HepG2 (cell line): Measurements from ENCODE around the gene KLHDC4. TPM values are rescaled to one million over a fixed set of nuclear protein-coding genes. Genes with fewer than 3 reads are reported as not detected.

Experiments used
- ATAC-seq: fragments of 200-7000 bp; cut with Tn5 transposase; 3 replicates; pipeline ENCODE4 v1.9.1; 2020; ENCODE audit warnings: mild to moderate bottlenecking, moderate library complexity
- BruUV-seq: library from RNA; stranded (reverse); fragments of 400-500 nt; replicated peaks from 2 replicates; lab custom pipeline; 2021; lab: Mats Ljungman, UMichigan
- CTCF ChIA-PET: fragments of 300-600 bp; formaldehyde crosslinking; extraction: SDS; loops from one replicate; lab custom pipeline; 2021; ENCODE audit warnings: low total read pairs, inconsistent platforms, low intra/inter-chr PET ratio; lab: Yijun Ruan, JAX
- POLR2A ChIA-PET: fragments of 350-600 bp; sonication (Branson Sonifier 250); formaldehyde crosslinking; loops from one replicate; lab custom pipeline; 2020; ENCODE audit warnings: antibody characterized with exemption, inconsistent platforms; lab: Yijun Ruan, JAX
- DNase-seq: peaks from one replicate; pipeline ENCODE4 v3.0.0-alpha.2; 2015; ENCODE audit warnings: low spot score
- FAIRE-seq: peaks from 3 replicates; lab custom pipeline; 2011; peaks lifted over from hg19 to GRCh38; lab: Jason Lieb, UNC
- H2AFZ ChIP-seq: one replicate; pipeline ENCODE4 v1.6.1; 2011; ENCODE audit warnings: low read length, inconsistent platforms
- H3K27ac ChIP-seq: fragments of 300-600 bp; 3 replicates; pipeline ENCODE4 v1.8.0; 2011; ENCODE audit warnings: mixed run types, mild to moderate bottlenecking, mixed read lengths, low read length, inconsistent platforms; ENCODE audit not compliant: insufficient read depth; ENCODE audit errors: extremely low read length
- H3K27me3 ChIP-seq, 2 experiments: fragments of 200-600 bp in 1 of 2; 2 replicates in 1 of 2; 3 replicates in 1 of 2; pipeline versions ENCODE4 v1.6.0 to v1.8.0; 2011; ENCODE audit warnings: low read length in 2 of 2, mild to moderate bottlenecking in 2 of 2, moderate library complexity in 2 of 2, inconsistent platforms in 1 of 2; ENCODE audit not compliant: insufficient read depth in 2 of 2, control insufficient read depth in 1 of 2
- H3K36me3 ChIP-seq, 2 experiments: fragments of 200-600 bp in 1 of 2; replicated peaks in 1 of 2; 2 replicates in 1 of 2; 3 replicates in 1 of 2; pipeline versions ENCODE4 v1.5.1 to v1.8.0; 2011; ENCODE audit warnings: low read length in 2 of 2, inconsistent platforms in 1 of 2; ENCODE audit not compliant: insufficient read depth in 2 of 2, control insufficient read depth in 1 of 2
- H3K4me1 ChIP-seq: 2 replicates; pipeline ENCODE4 v1.5.1; 2012; ENCODE audit warnings: low read length, inconsistent platforms; ENCODE audit not compliant: insufficient read depth
- H3K4me2 ChIP-seq: 2 replicates; pipeline ENCODE4 v1.6.0; 2011; ENCODE audit warnings: low read depth, low read length, inconsistent platforms
- H3K4me3 ChIP-seq, 3 experiments: fragments of 200-600 bp in 1 of 3; sonication (generic), shearing (Covaris generic) in 1 of 3; replicated peaks in 1 of 3; 2 replicates each; pipeline ENCODE4 v1.5.1; 2011 to 2016; ENCODE audit warnings: low read length in 3 of 3, inconsistent platforms in 2 of 3, low read depth in 2 of 3, mild to moderate bottlenecking in 2 of 3, control low read depth in 1 of 3, mixed read lengths in 1 of 3; ENCODE audit not compliant: insufficient read depth in 1 of 3
- H3K79me2 ChIP-seq: one replicate; pipeline ENCODE4 v1.6.1; 2011; ENCODE audit warnings: low read length, inconsistent platforms; ENCODE audit not compliant: insufficient read depth
- H3K9ac ChIP-seq: 2 replicates; pipeline ENCODE4 v1.6.0; 2011; ENCODE audit warnings: mild to moderate bottlenecking, low read depth, low read length, inconsistent platforms; ENCODE audit not compliant: insufficient read depth
- H3K9me3 ChIP-seq: 2 replicates; pipeline ENCODE4 v1.5.1; 2012; ENCODE audit warnings: mild to moderate bottlenecking, low read length
- H4K20me1 ChIP-seq: 2 replicates; pipeline ENCODE4 v1.6.0; 2011; ENCODE audit warnings: inconsistent platforms, mild to moderate bottlenecking, low read length, moderate library complexity; ENCODE audit not compliant: insufficient read depth
- ARID2 ChIP-seq: sonication (generic); formaldehyde crosslinking; IDR thresholded peaks from 2 replicates; pipeline ENCODE4 v1.8.1; 2022; ENCODE audit warnings: mild to moderate bottlenecking, missing genetic modification reagents, borderline replicate concordance
- HNRNPH1 ChIP-seq: fragments of 200-400 bp; formaldehyde crosslinking; optimal IDR thresholded peaks from 2 replicates; pipeline ENCODE3; 2017; ENCODE audit warnings: mild to moderate bottlenecking, low read depth, low read length
- MEF2D ChIP-seq: sonication (generic); formaldehyde crosslinking; IDR thresholded peaks from 2 replicates; pipeline ENCODE4 v1.5.1; 2020; ENCODE audit warnings: mild to moderate bottlenecking, missing genetic modification reagents
- NFIC ChIP-seq: IDR thresholded peaks from 2 replicates; pipeline ENCODE4 v1.6.1; 2012; ENCODE audit warnings: mild to moderate bottlenecking, low read length, inconsistent platforms
- PAWR ChIP-seq: sonication (generic); formaldehyde crosslinking; IDR thresholded peaks from 2 replicates; pipeline ENCODE4 v1.4.0; 2020; ENCODE audit warnings: missing genetic modification reagents, mild to moderate bottlenecking, borderline replicate concordance
- ZNF143 ChIP-seq: sonication (generic); formaldehyde crosslinking; IDR thresholded peaks from 2 replicates; pipeline ENCODE4 v1.4.0; 2020; ENCODE audit warnings: missing genetic modification reagents
- ZNF713 ChIP-seq: sonication (generic); formaldehyde crosslinking; IDR thresholded peaks from 2 replicates; pipeline ENCODE4 v1.4.0; 2020; ENCODE audit warnings: mild to moderate bottlenecking, missing genetic modification reagents
- WGBS: methylation state at CpG from one replicate; pipeline ENCODE4 v1.1.6; 2017; ENCODE audit warnings: low lambda C conversion rate; 5-methylcytosine and 5-hydroxymethylcytosine counted together
- in situ Hi-C: cut with HindIII; loops from 2 replicates; pipeline ENCODE4 v1.10.0; 2017; ENCODE audit warnings: low pct_unique_long_range_greater_than_20kb; ENCODE audit not compliant: extremely low pct_ligation_motif_present
- intact Hi-C: fragments of 100-400 bp; cut with micrococcal nuclease; formaldehyde crosslinking; loops from one replicate; pipeline ENCODE4 v1.10.0; 2022; ENCODE audit not compliant: unreplicated experiment
- polyA plus RNA-seq, 8 experiments: library from polyadenylated mRNA; depleted of rRNA in 3 of 8; stranded (reverse) in 7 of 8; unstranded in 1 of 8; fragments of >200 nt; fragmentation: Illumina TruSeq in 4 of 8; extraction: Trizol in 4 of 8; gene quantifications; 2 replicates each; pipeline versions ENCODE4 v1.2.1 to v1.2.3, GENCODE V29; 2011 to 2016; ENCODE audit warnings: low read depth in 4 of 8, missing spikeins in 1 of 8, mixed read lengths in 1 of 8; ENCODE audit not compliant: insufficient read depth in 1 of 8
- total RNA-seq, 5 experiments: library from RNA; depleted of rRNA; stranded (reverse); fragments of >200 nt; fragmentation: Illumina TruSeq; extraction: Trizol; gene quantifications; 2 replicates each; pipeline ENCODE4 v1.2.3, GENCODE V29; 2016; ENCODE audit warnings: low read depth in 1 of 5
- TF ChIP-seq, protein P1 (sequence below): sonication (generic); formaldehyde crosslinking; IDR thresholded peaks from 2 replicates; pipeline ENCODE4 v1.4.0; 2020; ENCODE audit warnings: missing genetic modification reagents, borderline replicate concordance
- TF ChIP-seq, protein P2 (sequence below): sonication (generic); formaldehyde crosslinking; IDR thresholded peaks from 2 replicates; pipeline ENCODE4 v1.4.0; 2020; ENCODE audit warnings: missing genetic modification reagents, mild to moderate bottlenecking, borderline replicate concordance

The KLHDC4 gene
- total and polyA plus RNA-seq, 2 of the 13 experiments (the other 11 are each of a cell fraction or from before 2014, with no cell fraction given): 18.7 to 31.8 TPM

DNA sequence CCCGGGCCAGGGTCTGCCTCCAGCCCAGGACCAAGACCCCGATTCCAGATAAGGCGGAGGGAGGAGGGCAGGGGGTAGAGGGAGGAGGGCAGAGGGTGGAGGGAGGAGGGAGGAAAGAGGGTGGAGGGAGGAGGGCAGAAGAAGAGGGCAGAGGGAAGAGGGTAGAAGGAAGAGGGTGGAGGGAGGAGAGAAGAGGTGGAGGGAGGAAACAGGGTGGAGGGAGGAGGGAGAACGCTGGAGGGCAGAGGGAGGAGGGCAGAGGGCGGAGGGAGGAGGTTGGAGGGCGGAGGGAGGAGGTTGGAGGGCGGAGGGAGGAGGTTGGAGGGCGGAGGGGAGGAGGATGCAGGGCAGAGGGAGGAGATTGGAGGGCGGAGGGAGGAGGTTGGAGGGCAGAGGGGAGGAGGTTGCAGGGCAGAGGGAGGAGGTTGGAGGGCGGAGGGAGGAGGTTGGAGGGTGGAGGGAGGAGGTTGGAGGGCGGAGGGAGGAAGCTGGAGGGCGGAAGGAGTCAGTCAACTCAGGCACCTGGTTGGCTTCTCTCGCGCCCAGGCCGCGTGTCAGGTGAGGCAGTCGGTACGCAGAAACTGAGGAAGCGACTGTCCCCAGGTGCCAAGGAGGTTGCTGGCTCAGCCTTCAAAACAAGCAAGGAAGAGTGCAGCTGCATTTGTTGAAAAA is 65.2 kb downstream of the KLHDC4 start:
- Histone ChIP-seq H3K4me3 (no peak overlapping the region), H3K4me1 (peaks cover 6% of the 10 kb centered on the region), H3K79me2 (no peaks in the 10 kb centered on the region), H2AFZ (no peak overlapping the region), H3K36me3 (peaks cover 32 to 43% of the 10 kb centered on the region in 2 experiments), H4K20me1 (peaks cover 5% of the 10 kb centered on the region), H3K27me3 (no peaks in the 10 kb centered on the region; a peak in 1 of 5 replicates), H3K27ac (no peak overlapping the region), H3K9me3 (no peaks in the 10 kb centered on the region), H3K4me2 (no peak overlapping the region), H3K9ac (no peak overlapping the region)
- DNase-seq (no peak), FAIRE-seq (no peak), ATAC-seq (no peak)
- 98% methylated on average over 19 of the region's 19 CpGs for WGBS
- ChIA-PET POLR2A (no interaction called here), CTCF (no interaction called here)
- TF ChIP-seq HNRNPH1 (no peak), ZNF143 (no peak), PAWR (CRISPR knock-in tag) (no peak), MEF2D (CRISPR knock-in tag) (no peak), ARID2 (CRISPR knock-in tag) (no peak), NFIC (no peak), ZNF713 (CRISPR knock-in tag) (no peak)
- TF ChIP-seq, protein P1, sequence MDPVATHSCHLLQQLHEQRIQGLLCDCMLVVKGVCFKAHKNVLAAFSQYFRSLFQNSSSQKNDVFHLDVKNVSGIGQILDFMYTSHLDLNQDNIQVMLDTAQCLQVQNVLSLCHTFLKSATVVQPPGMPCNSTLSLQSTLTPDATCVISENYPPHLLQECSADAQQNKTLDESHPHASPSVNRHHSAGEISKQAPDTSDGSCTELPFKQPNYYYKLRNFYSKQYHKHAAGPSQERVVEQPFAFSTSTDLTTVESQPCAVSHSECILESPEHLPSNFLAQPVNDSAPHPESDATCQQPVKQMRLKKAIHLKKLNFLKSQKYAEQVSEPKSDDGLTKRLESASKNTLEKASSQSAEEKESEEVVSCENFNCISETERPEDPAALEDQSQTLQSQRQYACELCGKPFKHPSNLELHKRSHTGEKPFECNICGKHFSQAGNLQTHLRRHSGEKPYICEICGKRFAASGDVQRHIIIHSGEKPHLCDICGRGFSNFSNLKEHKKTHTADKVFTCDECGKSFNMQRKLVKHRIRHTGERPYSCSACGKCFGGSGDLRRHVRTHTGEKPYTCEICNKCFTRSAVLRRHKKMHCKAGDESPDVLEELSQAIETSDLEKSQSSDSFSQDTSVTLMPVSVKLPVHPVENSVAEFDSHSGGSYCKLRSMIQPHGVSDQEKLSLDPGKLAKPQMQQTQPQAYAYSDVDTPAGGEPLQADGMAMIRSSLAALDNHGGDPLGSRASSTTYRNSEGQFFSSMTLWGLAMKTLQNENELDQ (CRISPR knock-in tag): no peak
- TF ChIP-seq, protein P2, sequence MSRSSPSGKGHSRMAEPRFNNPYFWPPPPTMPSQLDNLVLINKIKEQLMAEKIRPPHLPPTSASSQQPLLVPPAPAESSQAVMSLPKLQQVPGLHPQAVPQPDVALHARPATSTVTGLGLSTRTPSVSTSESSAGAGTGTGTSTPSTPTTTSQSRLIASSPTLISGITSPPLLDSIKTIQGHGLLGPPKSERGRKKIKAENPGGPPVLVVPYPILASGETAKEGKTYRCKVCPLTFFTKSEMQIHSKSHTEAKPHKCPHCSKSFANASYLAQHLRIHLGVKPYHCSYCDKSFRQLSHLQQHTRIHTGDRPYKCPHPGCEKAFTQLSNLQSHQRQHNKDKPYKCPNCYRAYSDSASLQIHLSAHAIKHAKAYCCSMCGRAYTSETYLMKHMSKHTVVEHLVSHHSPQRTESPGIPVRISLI: no peak
- in situ Hi-C loops (no loop called here), intact Hi-C loops (no loop called here)
- BruUV-seq: no TSS peak
